NCI-H524 treated with DMSO at 0.1 percent for 48 hours (cell line): ENCODE measurements around the gene NUMA1.

Experiments
- DNase-seq: peaks from one replicate; lab custom pipeline; 2025; lab: John Stamatoyannopoulos, UW

Gene NUMA1

DNA sequence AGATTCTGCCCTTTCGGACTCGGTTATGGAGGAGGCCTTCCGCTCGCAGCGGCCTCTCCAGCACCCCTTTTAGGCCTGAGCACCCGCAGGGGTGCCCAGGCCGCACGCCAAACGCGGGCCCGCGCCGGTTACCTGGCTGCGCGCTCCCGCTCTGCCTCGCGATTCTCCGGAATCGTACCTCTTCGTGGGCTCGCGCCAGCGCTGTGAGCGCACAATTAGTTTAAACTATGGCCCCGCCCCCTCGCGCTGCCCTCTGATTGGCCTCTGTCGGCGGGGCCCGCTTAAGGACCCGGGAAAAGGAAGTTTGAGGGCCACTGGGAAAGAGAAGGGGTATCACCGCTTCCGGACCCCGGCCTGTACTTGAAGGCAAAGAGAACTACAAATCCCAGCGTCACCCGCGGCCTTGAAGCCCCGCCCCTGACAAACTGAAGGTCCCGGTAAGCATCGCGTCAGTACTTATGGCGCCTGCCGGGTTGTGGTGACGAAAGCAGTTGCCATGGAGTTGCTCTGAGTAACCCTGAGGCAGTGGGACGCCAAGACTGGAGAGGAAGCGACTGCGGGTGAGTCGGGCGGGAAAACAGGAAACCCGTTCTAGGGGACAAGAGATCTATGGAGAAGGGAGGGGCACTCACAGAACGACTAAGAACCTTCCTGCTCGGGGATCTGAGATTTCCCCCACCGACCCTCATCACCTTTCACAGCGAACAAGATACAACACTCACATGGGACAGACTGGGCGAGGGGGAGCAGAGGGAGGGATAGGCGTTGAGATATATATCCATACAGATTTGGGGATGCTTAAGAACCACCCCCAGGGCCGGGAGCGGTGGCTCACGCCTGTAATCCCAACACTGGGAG lies at the start of gene NUMA1, which contains the start of gene LRRC51:
NUMA1 (minus strand) TSS at position 217 of the 858 bp plus-strand sequence. CDS start 44,599 bp downstream, outside the sequence.
LRRC51 (plus strand) TSS at position 525 of the 858 bp plus-strand sequence. CDS start 8,234 bp downstream, outside the sequence.
- peak; percentile 99 for DNase-seq

DNA sequence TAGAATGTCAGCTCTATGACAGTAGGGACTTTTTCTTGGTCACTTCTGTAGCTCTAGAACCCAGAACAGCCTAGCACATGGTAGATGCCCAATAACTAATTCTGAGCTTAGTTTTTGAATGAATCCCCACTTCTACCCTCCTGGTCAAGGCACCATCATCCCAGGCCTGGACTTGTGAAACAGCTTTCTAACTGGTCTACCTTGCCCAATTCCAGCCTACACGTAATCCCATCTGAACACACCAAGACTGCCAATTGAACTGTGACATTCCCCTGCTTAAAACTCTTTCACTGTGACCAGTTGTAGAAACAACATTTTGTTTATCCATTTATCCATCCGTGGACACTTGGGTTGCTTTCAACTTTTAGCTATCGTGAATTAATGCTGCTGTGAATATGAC lies 49.0 kb upstream of the NUMA1 start:
- no peak for DNase-seq

- no peak for DNase-seq
Measured at GRCh38 chr11:72127923-72128322, 47.6 kb upstream of the NUMA1 start.

- no peak for DNase-seq
Measured at GRCh38 chr11:72125956-72126355, 45.6 kb upstream of the NUMA1 start.

- no peak for DNase-seq
Measured at GRCh38 chr11:72124046-72124445, 43.7 kb upstream of the NUMA1 start.

GRCh38 chr11:72123117-72123653 lies 42.8 kb upstream of the NUMA1 start:
- DNase-seq, result no peak

DNA sequence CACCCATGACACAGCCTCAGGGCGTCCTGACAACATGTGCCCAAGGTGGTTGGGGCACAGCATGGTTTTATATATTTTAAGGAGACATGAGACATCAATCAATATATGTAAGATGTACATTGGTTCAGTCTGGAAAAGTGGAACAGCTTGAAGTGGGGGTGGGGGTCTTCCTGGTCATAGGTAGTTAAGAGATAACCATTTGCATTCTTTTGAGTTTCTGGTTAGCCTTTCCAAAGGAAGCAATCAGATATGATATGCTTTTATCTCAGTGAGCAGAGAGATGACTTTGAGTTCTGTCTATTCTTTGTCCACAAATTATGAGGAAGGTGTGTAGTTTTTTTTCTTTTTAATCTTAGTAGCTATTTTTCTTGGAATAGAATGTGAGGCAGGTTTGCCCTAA lies 42.3 kb upstream of the NUMA1 start:
- DNase-seq, result no peak

DNA sequence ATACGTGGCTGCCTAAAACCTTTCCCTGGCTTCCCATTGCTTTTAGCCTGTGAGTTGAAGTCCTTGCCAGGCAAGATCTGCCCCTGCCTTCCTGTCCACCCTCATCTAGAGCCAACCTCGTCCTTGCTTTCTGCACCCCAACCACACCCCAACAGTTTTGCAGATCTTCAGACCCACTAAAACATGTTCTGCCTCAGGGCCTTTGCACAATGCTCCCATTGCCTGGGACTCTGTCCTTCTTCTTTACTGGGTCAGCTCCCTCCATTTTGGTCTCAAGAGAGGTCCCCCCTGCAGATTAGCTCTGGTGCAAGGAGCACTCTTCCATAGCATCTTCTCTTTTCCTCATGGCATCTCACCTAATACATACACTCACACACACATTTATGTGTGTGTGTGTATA lies 40.6 kb upstream of the NUMA1 start:
- DNase-seq, result no peak

GRCh38 chr11:72119198-72119597 lies 38.9 kb upstream of the NUMA1 start:
- no peak for DNase-seq

- DNase-seq, result no peak
Measured at GRCh38 chr11:72116019-72116755, 35.8 kb upstream of the NUMA1 start.

GRCh38 chr11:72114570-72114969 lies 34.2 kb upstream of the NUMA1 start:
- no peak for DNase-seq

- DNase-seq, result no peak
Measured at GRCh38 chr11:72112978-72113808, 32.9 kb upstream of the NUMA1 start.

DNA sequence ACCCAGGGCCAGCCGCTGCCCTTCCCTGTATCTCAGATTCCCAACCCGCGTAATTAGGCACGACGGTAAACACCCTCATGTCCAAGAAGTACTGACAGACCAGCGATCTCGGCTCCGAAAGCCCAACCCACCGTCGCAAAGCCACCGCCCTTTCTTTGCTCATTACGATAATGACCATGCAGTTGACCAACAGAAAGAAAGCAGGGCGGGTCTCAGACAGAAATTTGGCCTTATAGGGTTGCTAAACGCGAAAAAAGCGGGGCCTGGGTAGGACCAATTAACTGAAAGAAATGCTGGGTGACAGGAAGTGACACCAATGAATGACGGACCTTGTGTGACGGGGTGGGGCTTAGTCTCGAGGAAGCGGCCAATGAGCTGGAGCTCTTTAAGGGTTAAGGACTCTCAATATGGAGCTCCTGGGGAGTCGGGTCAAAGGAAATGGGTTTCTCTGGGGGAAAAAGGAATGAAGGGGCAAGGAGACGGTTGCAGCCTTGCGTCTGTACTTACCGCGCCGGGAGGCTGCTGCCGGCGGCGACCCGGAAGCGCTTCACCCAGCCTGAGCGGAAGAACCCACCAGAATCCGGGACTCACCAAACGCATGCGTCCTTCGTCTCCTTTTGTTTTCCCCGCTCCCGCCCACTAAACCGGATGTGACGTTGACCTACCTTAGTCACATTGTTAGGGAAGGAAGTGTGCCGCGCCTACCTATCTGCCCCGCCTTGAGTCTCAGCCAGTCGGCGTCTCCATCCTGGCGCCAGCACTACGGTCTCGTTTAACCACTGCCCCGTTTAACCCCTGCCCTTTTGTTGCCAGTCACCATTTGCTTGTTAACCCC lies 32.0 kb upstream of the NUMA1 start, which contains the start of gene ANAPC15:
ANAPC15 (minus strand) TSS at position 553 of the 835 bp plus-strand sequence. CDS start 1,419 bp downstream, outside the sequence.
- peak; percentile 97 for DNase-seq

GRCh38 chr11:72111300-72112142 lies 31.2 kb upstream of the NUMA1 start:
- no peak for DNase-seq

DNA sequence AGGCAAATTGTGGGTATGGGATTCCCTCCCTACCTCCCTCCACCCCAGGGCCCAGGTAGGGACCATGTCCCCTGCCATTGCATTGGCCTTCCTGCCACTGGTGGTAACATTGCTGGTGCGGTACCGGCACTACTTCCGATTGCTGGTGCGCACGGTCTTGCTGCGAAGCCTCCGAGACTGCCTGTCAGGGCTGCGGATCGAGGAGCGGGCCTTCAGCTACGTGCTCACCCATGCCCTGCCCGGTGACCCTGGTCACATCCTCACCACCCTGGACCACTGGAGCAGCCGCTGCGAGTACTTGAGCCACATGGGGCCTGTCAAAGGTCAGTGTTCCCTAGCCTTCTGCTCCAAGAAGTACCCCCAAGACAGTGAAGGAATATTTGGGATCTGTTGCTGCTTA lies 25.5 kb upstream of the NUMA1 start, which contains the start of gene TOMT:
TOMT (plus strand) TSS at position 37 of the 400 bp plus-strand sequence; CDS start at position 65, 28 bp downstream.
- DNase-seq, result no peak

DNA sequence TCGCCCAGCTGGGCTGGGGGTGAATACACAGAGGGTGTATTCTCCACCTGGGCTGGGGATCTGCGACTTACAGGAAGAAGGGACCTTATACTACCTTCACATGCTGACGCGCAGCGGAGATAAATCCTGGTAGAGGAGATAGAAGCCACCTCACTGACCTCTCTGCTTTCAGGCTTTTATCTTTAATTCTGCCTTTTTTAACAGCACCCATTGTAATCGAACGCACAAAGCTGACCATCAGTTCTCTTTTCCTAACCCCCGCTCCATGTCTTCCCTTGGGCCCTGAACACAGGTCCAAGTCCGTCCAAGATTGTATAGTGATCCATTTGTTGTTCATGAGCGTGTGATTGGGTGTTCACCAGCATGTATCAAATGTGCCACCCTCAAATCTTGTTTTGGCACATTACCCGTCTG lies 23.4 kb upstream of the NUMA1 start:
- no peak for DNase-seq

DNA sequence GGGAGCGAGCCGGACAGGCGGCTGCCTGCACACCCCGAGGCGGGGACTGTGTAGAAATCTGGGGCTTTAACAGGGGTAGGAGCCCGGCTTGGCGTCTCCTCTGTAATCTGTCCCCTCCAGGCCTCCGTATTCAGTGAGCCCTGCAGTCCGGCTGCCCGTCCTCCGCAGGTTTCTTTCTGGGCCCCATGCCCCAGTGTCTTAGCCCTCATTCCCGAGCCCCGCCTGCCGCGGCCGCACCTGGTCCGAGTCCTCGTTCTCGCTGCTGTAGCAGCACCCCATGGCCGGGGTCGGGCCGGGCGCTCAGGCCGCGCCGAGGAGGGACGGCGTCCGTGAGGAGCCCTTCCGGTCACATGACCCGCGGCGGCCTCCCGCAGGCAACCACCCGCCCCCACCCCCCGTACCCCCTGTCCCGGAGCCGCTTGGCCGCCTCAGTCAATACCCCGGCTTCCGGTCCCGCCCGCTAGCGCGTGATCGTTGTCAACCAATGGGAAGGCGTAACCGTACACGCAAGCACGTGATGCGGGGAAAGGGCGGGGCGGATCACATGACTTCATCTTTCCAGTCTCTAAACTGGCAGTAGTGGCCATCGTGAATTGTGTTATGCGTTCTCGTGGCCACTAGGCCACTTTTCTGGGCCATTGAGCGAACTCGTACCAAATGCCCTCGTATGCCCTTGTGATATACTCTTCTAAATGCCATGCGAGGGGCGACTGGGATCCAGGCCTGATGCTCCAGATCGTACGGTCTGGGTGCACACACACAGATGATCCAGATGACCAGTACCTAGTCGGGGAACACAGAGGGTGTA lies 22.8 kb upstream of the NUMA1 start, which contains the start of gene LAMTOR1:
LAMTOR1 (minus strand) TSS at position 352 of the 808 bp plus-strand sequence; CDS start at position 279, 73 bp downstream.
- DNase-seq, result peak; percentile 88

DNA sequence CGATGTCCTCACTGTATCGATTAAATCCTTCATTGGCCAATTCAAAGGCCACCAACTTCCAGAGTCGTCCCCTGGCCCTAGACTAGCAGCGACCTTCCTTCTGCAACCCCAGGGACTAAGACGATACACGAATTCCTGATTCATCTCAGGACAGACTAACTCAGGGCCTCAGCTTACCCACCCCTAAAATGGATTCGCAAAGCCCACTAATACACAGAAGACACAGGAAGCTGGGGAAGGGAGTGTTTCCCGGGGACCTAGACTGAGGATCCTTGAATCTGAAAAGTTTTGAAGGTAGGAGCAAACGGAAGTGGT lies 22.2 kb upstream of the NUMA1 start:
- DNase-seq, result no peak

DNA sequence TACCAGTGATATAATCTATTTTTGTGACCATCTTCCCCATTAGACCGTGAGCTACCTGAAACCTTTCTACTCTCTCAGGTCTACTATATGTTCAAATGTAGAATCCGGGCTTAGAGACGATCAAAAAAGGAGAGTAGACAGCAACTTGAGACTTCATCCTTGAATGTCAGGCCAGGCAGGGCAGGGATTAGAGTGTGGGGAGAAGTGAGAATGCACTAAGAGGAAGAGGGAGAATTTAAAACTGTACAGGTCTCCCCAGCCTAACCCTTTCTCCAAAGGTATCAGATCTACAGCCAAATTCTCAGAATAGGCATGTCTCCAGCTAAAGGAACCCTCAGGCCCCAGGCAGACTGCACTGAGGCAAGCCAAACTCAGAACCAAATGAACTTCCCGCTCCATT lies 21.8 kb upstream of the NUMA1 start:
- DNase-seq, result no peak
